ENCODE data around the gene SPATA18.
"Not testable (repeated sequence)": the region's sequence is repeated elsewhere in the genome, so short reads cannot be mapped to it uniquely, and the experiment has no call there.

SPATA18 gene

GRCh38 chr4:52107336-52107735 is 56.2 kb downstream of the SPATA18 start:
- Mint-ChIP-seq H3K4me3 (no peak overlapping the region), H3K4me1 (ENCODE audit: low read depth) (no peaks in the 10 kb centered on the region), H3K27ac (no peak overlapping the region), H3K9me3 (no peaks in the 10 kb centered on the region), H3K36me3 (ENCODE audit: low read depth) (no peaks in the 10 kb centered on the region), H3K27me3 (peaks cover 6% of the 10 kb centered on the region)
- no peak for DNase-seq

GRCh38 chr4:52107745-52108144 is 56.6 kb downstream of the SPATA18 start:
- Mint-ChIP-seq H3K9me3 (no peaks in the 10 kb centered on the region), H3K4me3 (no peak overlapping the region), H3K27me3 (peaks cover 6% of the 10 kb centered on the region), H3K27ac (no peak overlapping the region), H3K36me3 (ENCODE audit: low read depth) (no peaks in the 10 kb centered on the region), H3K4me1 (ENCODE audit: low read depth) (no peaks in the 10 kb centered on the region)
- DNase-seq = no peak

GRCh38 chr4:52110171-52110570 is 59.1 kb downstream of the SPATA18 start:
- Mint-ChIP-seq H3K27ac (no peak overlapping the region), H3K4me1 (ENCODE audit: low read depth) (no peaks in the 10 kb centered on the region), H3K9me3 (no peaks in the 10 kb centered on the region), H3K4me3 (no peak overlapping the region), H3K27me3 (peaks cover 6% of the 10 kb centered on the region), H3K36me3 (ENCODE audit: low read depth) (no peaks in the 10 kb centered on the region)
- DNase-seq = no peak

GRCh38 chr4:52111995-52112394 is 60.9 kb downstream of the SPATA18 start:
- H3K4me1 Mint-ChIP-seq (ENCODE audit: low read depth) = no peaks in the 10 kb centered on the region
- no peak for DNase-seq
- H3K27ac Mint-ChIP-seq = no peak overlapping the region
- H3K9me3 Mint-ChIP-seq = no peaks in the 10 kb centered on the region
- no peaks in the 10 kb centered on the region for H3K36me3 Mint-ChIP-seq (ENCODE audit: low read depth)
- H3K4me3 Mint-ChIP-seq = no peak overlapping the region
- H3K27me3 Mint-ChIP-seq = peaks cover 6% of the 10 kb centered on the region

GRCh38 chr4:52112411-52112810 is 61.3 kb downstream of the SPATA18 start:
- no peak overlapping the region for H3K4me3 Mint-ChIP-seq
- no peaks in the 10 kb centered on the region for H3K9me3 Mint-ChIP-seq
- no peaks in the 10 kb centered on the region for H3K4me1 Mint-ChIP-seq (ENCODE audit: low read depth)
- H3K27me3 Mint-ChIP-seq = peaks cover 6% of the 10 kb centered on the region
- no peaks in the 10 kb centered on the region for H3K36me3 Mint-ChIP-seq (ENCODE audit: low read depth)
- H3K27ac Mint-ChIP-seq = no peak overlapping the region
- no peak for DNase-seq

- Mint-ChIP-seq H3K9me3 (no peaks in the 10 kb centered on the region), H3K27ac (no peak overlapping the region), H3K4me3 (no peak overlapping the region), H3K36me3 (ENCODE audit: low read depth) (no peaks in the 10 kb centered on the region), H3K27me3 (no peaks in the 10 kb centered on the region), H3K4me1 (ENCODE audit: low read depth) (no peaks in the 10 kb centered on the region)
- no peak for DNase-seq
Observed at GRCh38 chr4:52116641-52117040, 65.5 kb downstream of the SPATA18 start.

GRCh38 chr4:52126226-52126625 is 75.1 kb downstream of the SPATA18 start:
- no peak overlapping the region for H3K27ac Mint-ChIP-seq
- no peaks in the 10 kb centered on the region for H3K27me3 Mint-ChIP-seq
- H3K36me3 Mint-ChIP-seq (ENCODE audit: low read depth) = no peaks in the 10 kb centered on the region
- no peaks in the 10 kb centered on the region for H3K4me1 Mint-ChIP-seq (ENCODE audit: low read depth)
- DNase-seq = no peak
- no peak overlapping the region for H3K4me3 Mint-ChIP-seq
- peaks cover 4% of the 10 kb centered on the region for H3K9me3 Mint-ChIP-seq

- DNase-seq = no peak
- peaks cover 4% of the 10 kb centered on the region for H3K9me3 Mint-ChIP-seq
- no peaks in the 10 kb centered on the region for H3K4me1 Mint-ChIP-seq (ENCODE audit: low read depth)
- H3K4me3 Mint-ChIP-seq = no peak overlapping the region
- H3K36me3 Mint-ChIP-seq (ENCODE audit: low read depth) = no peaks in the 10 kb centered on the region
- no peaks in the 10 kb centered on the region for H3K27me3 Mint-ChIP-seq
- no peak overlapping the region for H3K27ac Mint-ChIP-seq
Observed at GRCh38 chr4:52126966-52127365, 75.9 kb downstream of the SPATA18 start.

GRCh38 chr4:52135171-52135570 is 84.1 kb downstream of the SPATA18 start:
- peaks cover 4% of the 10 kb centered on the region for H3K27me3 Mint-ChIP-seq
- no peaks in the 10 kb centered on the region for H3K9me3 Mint-ChIP-seq
- no peaks in the 10 kb centered on the region for H3K4me1 Mint-ChIP-seq (ENCODE audit: low read depth)
- no peak overlapping the region for H3K4me3 Mint-ChIP-seq
- no peak overlapping the region for H3K27ac Mint-ChIP-seq
- no peak for DNase-seq
- no peaks in the 10 kb centered on the region for H3K36me3 Mint-ChIP-seq (ENCODE audit: low read depth)

- not testable (repeated sequence) for H3K27me3 Mint-ChIP-seq; H3K4me3 Mint-ChIP-seq; H3K36me3 Mint-ChIP-seq (ENCODE audit: low read depth); H3K9me3 Mint-ChIP-seq; DNase-seq; H3K4me1 Mint-ChIP-seq (ENCODE audit: low read depth); H3K27ac Mint-ChIP-seq
Observed at GRCh38 chr4:52137152-52137551, 86.0 kb downstream of the SPATA18 start.

- no peaks in the 10 kb centered on the region for H3K36me3 Mint-ChIP-seq (ENCODE audit: low read depth)
- peaks cover 2% of the 10 kb centered on the region for H3K9me3 Mint-ChIP-seq
- no peak for DNase-seq
- no peaks in the 10 kb centered on the region for H3K27me3 Mint-ChIP-seq
- H3K4me3 Mint-ChIP-seq = no peak overlapping the region
- no peaks in the 10 kb centered on the region for H3K4me1 Mint-ChIP-seq (ENCODE audit: low read depth)
- no peak overlapping the region for H3K27ac Mint-ChIP-seq
Observed at GRCh38 chr4:52142816-52143215, 91.7 kb downstream of the SPATA18 start.

- DNase-seq = no peak
- no peak overlapping the region for H3K27ac Mint-ChIP-seq
Observed at GRCh38 chr4:52143815-52144214, 92.7 kb downstream of the SPATA18 start.

GRCh38 chr4:52144372-52144771 is 93.3 kb downstream of the SPATA18 start:
- no peak for DNase-seq
- Mint-ChIP-seq H3K9me3 (peaks cover 2% of the 10 kb centered on the region), H3K27ac (no peak overlapping the region), H3K27me3 (no peaks in the 10 kb centered on the region), H3K4me3 (no peak overlapping the region), H3K4me1 (ENCODE audit: low read depth) (no peaks in the 10 kb centered on the region), H3K36me3 (ENCODE audit: low read depth) (no peaks in the 10 kb centered on the region)

More at GRCh38 chr4:52143815-52144214, 92.7 kb downstream of the SPATA18 start:
- Mint-ChIP-seq H3K27me3 (no peaks in the 10 kb centered on the region), H3K36me3 (ENCODE audit: low read depth) (no peaks in the 10 kb centered on the region), H3K4me3 (no peak overlapping the region), H3K4me1 (ENCODE audit: low read depth) (no peaks in the 10 kb centered on the region), H3K9me3 (peaks cover 2% of the 10 kb centered on the region)
